Measurements from ENCODE around the gene FOXP4.

Gene FOXP4

GRCh38 chr6:41647061-41647511, 100.9 kb downstream of the FOXP4 start:
- Histone ChIP-seq H3K36me3 (ENCODE audit: low read depth) (peaks cover 74% of the 10 kb centered on the region), H3K27ac (ENCODE audit: poor library complexity, severe bottlenecking) (no peak overlapping the region), H3K4me1 (ENCODE audit: insufficient read depth, poor library complexity, severe bottlenecking) (peaks cover 18% of the 10 kb centered on the region), H3K9me3 (ENCODE audit: severe bottlenecking) (no peaks in the 10 kb centered on the region), H3K4me3 (ENCODE audit: severe bottlenecking) (no peak overlapping the region), H3K27me3 (ENCODE audit: insufficient read depth, poor library complexity, severe bottlenecking) (no peaks in the 10 kb centered on the region)
- DNase-seq (ENCODE audit: low spot score): no peak
- no peak for TF ChIP-seq CTCF (IDR thresholded peaks at IDR 0.05; ENCODE audit: poor library complexity, severe bottlenecking)
- no peak for ATAC-seq (ENCODE audit: low read depth)

GRCh38 chr6:41648070-41648585, 101.9 kb downstream of the FOXP4 start:
- Histone ChIP-seq H3K36me3 (ENCODE audit: low read depth) (peaks cover 79% of the 10 kb centered on the region), H3K4me1 (ENCODE audit: insufficient read depth, poor library complexity, severe bottlenecking) (peaks cover 14% of the 10 kb centered on the region), H3K27ac (ENCODE audit: poor library complexity, severe bottlenecking) (no peak overlapping the region), H3K9me3 (ENCODE audit: severe bottlenecking) (no peaks in the 10 kb centered on the region), H3K4me3 (ENCODE audit: severe bottlenecking) (no peak overlapping the region), H3K27me3 (ENCODE audit: insufficient read depth, poor library complexity, severe bottlenecking) (no peaks in the 10 kb centered on the region)
- ATAC-seq (ENCODE audit: low read depth): no peak
- DNase-seq (ENCODE audit: low spot score): no peak
- no peak for TF ChIP-seq CTCF (IDR thresholded peaks at IDR 0.05; ENCODE audit: poor library complexity, severe bottlenecking)

GRCh38 chr6:41648921-41649320, 102.7 kb downstream of the FOXP4 start:
- no peak for ATAC-seq (ENCODE audit: low read depth)
- no peak overlapping the region for H3K27ac ChIP-seq (ENCODE audit: poor library complexity, severe bottlenecking)
- H3K9me3 ChIP-seq (ENCODE audit: severe bottlenecking): no peaks in the 10 kb centered on the region
- DNase-seq (ENCODE audit: low spot score): no peak
- no peaks in the 10 kb centered on the region for H3K27me3 ChIP-seq (ENCODE audit: insufficient read depth, poor library complexity, severe bottlenecking)
- peaks cover 7% of the 10 kb centered on the region for H3K4me1 ChIP-seq (ENCODE audit: insufficient read depth, poor library complexity, severe bottlenecking)
- H3K4me3 ChIP-seq (ENCODE audit: severe bottlenecking): no peak overlapping the region
- peaks cover 83% of the 10 kb centered on the region for H3K36me3 ChIP-seq (ENCODE audit: low read depth)
- TF ChIP-seq CTCF (IDR thresholded peaks at IDR 0.05; ENCODE audit: poor library complexity, severe bottlenecking): no peak

GRCh38 chr6:41649596-41649995, 103.4 kb downstream of the FOXP4 start:
- H3K27me3 ChIP-seq (ENCODE audit: insufficient read depth, poor library complexity, severe bottlenecking): no peaks in the 10 kb centered on the region
- H3K27ac ChIP-seq (ENCODE audit: poor library complexity, severe bottlenecking): no peak overlapping the region
- peaks cover 83% of the 10 kb centered on the region for H3K36me3 ChIP-seq (ENCODE audit: low read depth)
- no peak for TF ChIP-seq CTCF (IDR thresholded peaks at IDR 0.05; ENCODE audit: poor library complexity, severe bottlenecking)
- no peak for ATAC-seq (ENCODE audit: low read depth)
- H3K9me3 ChIP-seq (ENCODE audit: severe bottlenecking): no peaks in the 10 kb centered on the region
- no peak for DNase-seq (ENCODE audit: low spot score)
- H3K4me3 ChIP-seq (ENCODE audit: severe bottlenecking): no peak overlapping the region
- H3K4me1 ChIP-seq (ENCODE audit: insufficient read depth, poor library complexity, severe bottlenecking): peaks cover under 1% of the 10 kb centered on the region

GRCh38 chr6:41650120-41650519, 103.9 kb downstream of the FOXP4 start:
- Histone ChIP-seq H3K9me3 (ENCODE audit: severe bottlenecking) (no peaks in the 10 kb centered on the region), H3K36me3 (ENCODE audit: low read depth) (peaks cover 77% of the 10 kb centered on the region), H3K27me3 (ENCODE audit: insufficient read depth, poor library complexity, severe bottlenecking) (no peaks in the 10 kb centered on the region), H3K27ac (ENCODE audit: poor library complexity, severe bottlenecking) (no peak overlapping the region), H3K4me3 (ENCODE audit: severe bottlenecking) (no peak overlapping the region), H3K4me1 (ENCODE audit: insufficient read depth, poor library complexity, severe bottlenecking) (no peaks in the 10 kb centered on the region)
- TF ChIP-seq CTCF (IDR thresholded peaks at IDR 0.05; ENCODE audit: poor library complexity, severe bottlenecking): no peak
- no peak for DNase-seq (ENCODE audit: low spot score)
- ATAC-seq (ENCODE audit: low read depth): no peak

Measured in RWPE2 (cell line).